ENCODE measurements around the gene NAA10.

The NAA10 gene

GRCh38 chrX:153971124-153971449, 36.2 kb upstream of the NAA10 start:
- H2BK15ac ChIP-seq (ENCODE audit: low read length): no peak overlapping the region
- peak overlapping the region; percentile 57 for H3K4me2 ChIP-seq (ENCODE audit: insufficient read depth, low read length, poor library complexity, severe bottlenecking)
- H3K79me1 ChIP-seq (ENCODE audit: low read depth, low read length): peaks cover 8% of the 10 kb centered on the region
- H3K4me1 ChIP-seq (ENCODE audit: control insufficient read depth in 2 of 2, insufficient read depth in 1 of 2, low read depth in 1 of 2, low read length in 2 of 2): peaks cover 18 to 32% of the 10 kb centered on the region in 2 donors
- peak overlapping the region; percentile 3 for H4K8ac ChIP-seq (ENCODE audit: low read depth, low read length)
- peak; percentile 58 for DNase-seq (ENCODE audit: low spot score)
- H3K4me3 ChIP-seq (ENCODE audit: low read length in 2 of 2): peak overlapping the region; percentile 66 to 88
- peaks cover 0 to 34% of the 10 kb centered on the region in 2 donors for H3K36me3 ChIP-seq (replicated peaks in 1 of 2; ENCODE audit: control insufficient read depth in 2 of 2, insufficient read depth in 2 of 2, low read length in 2 of 2)
- peak overlapping the region; percentile 87 for H2BK5ac ChIP-seq (ENCODE audit: low read length)
- H2BK120ac ChIP-seq (ENCODE audit: low read depth, low read length): peak overlapping the region; percentile 91
- peaks cover 0 to 16% (median 0%) of the 10 kb centered on the region in 3 experiments for H3K27me3 ChIP-seq (ENCODE audit: control insufficient read depth in 3 of 3, insufficient read depth in 3 of 3, low read depth in 1 of 3, low read length in 3 of 3)
- no peak overlapping the region for H4K91ac ChIP-seq (ENCODE audit: low read depth, low read length, poor library complexity)
- peak overlapping the region; percentile 98 for H3K18ac ChIP-seq (ENCODE audit: low read length)
- H3K14ac ChIP-seq (ENCODE audit: low read length): peak overlapping the region; percentile 71
- H3K9me3 ChIP-seq (replicated peaks in 1 of 2; ENCODE audit: control insufficient read depth in 2 of 2, insufficient read depth in 1 of 2, low read depth in 1 of 2, low read length in 2 of 2): no peaks in the 10 kb centered on the region
- peak overlapping the region; percentile 94 for H2AK5ac ChIP-seq (ENCODE audit: low read depth, low read length)
- no peak overlapping the region for H3K4ac ChIP-seq (ENCODE audit: low read length)
- peak overlapping the region; percentile 90 for H3K9ac ChIP-seq (ENCODE audit: low read depth, low read length, poor library complexity)
- no CpG with 5 or more reads among the region's 34 CpGs for WGBS, 2 donors (ENCODE audit: extremely low coverage in 2 of 2, insufficient read length in 2 of 2, insufficient replicate concordance in 1 of 2)
- peak overlapping the region; percentile 99 for H3K27ac ChIP-seq (replicated peaks; ENCODE audit: low read length)
- H2BK12ac ChIP-seq (ENCODE audit: low read length): no peak overlapping the region
- peak overlapping the region; percentile 78 for H2AFZ ChIP-seq (ENCODE audit: low read length)
- peak overlapping the region; percentile 85 for H3K23ac ChIP-seq (ENCODE audit: low read depth, low read length, poor library complexity)

- Histone ChIP-seq H3K27me3 (ENCODE audit: control insufficient read depth in 3 of 3, insufficient read depth in 3 of 3, low read depth in 1 of 3, low read length in 3 of 3) (peaks cover 0 to 12% (median 0%) of the 10 kb centered on the region in 3 experiments), H3K27ac (replicated peaks; ENCODE audit: low read length) (peak overlapping the region; percentile 99), H2BK120ac (ENCODE audit: low read depth, low read length) (no peak overlapping the region), H3K36me3 (replicated peaks in 1 of 2; ENCODE audit: control insufficient read depth in 2 of 2, insufficient read depth in 2 of 2, low read length in 2 of 2) (peaks cover 0 to 38% of the 10 kb centered on the region in 2 donors), H2AK5ac (ENCODE audit: low read depth, low read length) (peak overlapping the region; percentile 81), H3K79me1 (ENCODE audit: low read depth, low read length) (peaks cover 8% of the 10 kb centered on the region), H3K14ac (ENCODE audit: low read length) (peak overlapping the region; percentile 38), H4K91ac (ENCODE audit: low read depth, low read length, poor library complexity) (no peak overlapping the region), H3K4me2 (ENCODE audit: insufficient read depth, low read length, poor library complexity, severe bottlenecking) (peak overlapping the region; percentile 57), H3K18ac (ENCODE audit: low read length) (peak overlapping the region; percentile 98), H3K23ac (ENCODE audit: low read depth, low read length, poor library complexity) (peak overlapping the region; percentile 85), H2BK15ac (ENCODE audit: low read length) (no peak overlapping the region), H2BK12ac (ENCODE audit: low read length) (no peak overlapping the region), H2BK5ac (ENCODE audit: low read length) (peak overlapping the region; percentile 87), H3K4me3 (ENCODE audit: low read length in 2 of 2) (peak overlapping the region; percentile 66 to 88), H3K4me1 (ENCODE audit: control insufficient read depth in 2 of 2, insufficient read depth in 1 of 2, low read depth in 1 of 2, low read length in 2 of 2) (peaks cover 18 to 32% of the 10 kb centered on the region in 2 donors), H4K8ac (ENCODE audit: low read depth, low read length) (no peak overlapping the region), H3K4ac (ENCODE audit: low read length) (no peak overlapping the region), H2AFZ (ENCODE audit: low read length) (peak overlapping the region; percentile 78), H3K9ac (ENCODE audit: low read depth, low read length, poor library complexity) (peak overlapping the region; percentile 90), H3K9me3 (replicated peaks in 1 of 2; ENCODE audit: control insufficient read depth in 2 of 2, insufficient read depth in 1 of 2, low read depth in 1 of 2, low read length in 2 of 2) (no peaks in the 10 kb centered on the region)
- DNase-seq (ENCODE audit: low spot score): peak; percentile 46
- WGBS, 2 donors (ENCODE audit: extremely low coverage in 2 of 2, insufficient read length in 2 of 2, insufficient replicate concordance in 1 of 2): no CpG with 5 or more reads among the region's 49 CpGs
These were observed 35.7 kb upstream of the NAA10 start for GRCh38 chrX:153970357-153971123.

DNA sequence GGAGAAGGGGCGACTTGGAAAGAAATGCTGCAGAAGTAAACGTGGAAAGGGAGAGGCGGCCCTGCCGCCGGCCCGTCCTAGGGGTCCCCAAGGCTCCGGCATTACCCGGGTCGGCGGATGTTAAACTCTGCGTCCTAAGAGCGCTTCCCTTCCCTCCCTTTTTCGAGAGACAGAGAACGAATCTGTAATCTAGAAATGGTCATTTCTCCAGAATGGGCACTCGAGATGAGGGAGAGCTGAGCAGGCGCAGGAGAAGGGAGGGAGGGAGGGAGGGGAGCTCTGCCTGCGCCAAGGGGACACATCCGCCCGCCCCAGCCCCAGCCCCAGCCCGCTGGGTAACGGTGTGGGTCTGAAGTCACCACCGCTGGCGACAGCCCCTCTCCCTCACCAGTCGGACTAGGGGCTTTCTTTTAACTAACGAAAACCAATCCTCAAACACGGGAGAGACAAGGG, 35.1 kb upstream of the NAA10 start:
- no peak overlapping the region for H2BK5ac ChIP-seq (ENCODE audit: low read length)
- H3K4me1 ChIP-seq (ENCODE audit: control insufficient read depth in 2 of 2, insufficient read depth in 1 of 2, low read depth in 1 of 2, low read length in 2 of 2): peaks cover 18 to 32% of the 10 kb centered on the region in 2 donors
- no peak overlapping the region for H4K91ac ChIP-seq (ENCODE audit: low read depth, low read length, poor library complexity)
- H3K36me3 ChIP-seq (replicated peaks in 1 of 2; ENCODE audit: control insufficient read depth in 2 of 2, insufficient read depth in 2 of 2, low read length in 2 of 2): peaks cover 0 to 44% of the 10 kb centered on the region in 2 donors
- H3K18ac ChIP-seq (ENCODE audit: low read length): no peak overlapping the region
- H3K9me3 ChIP-seq (replicated peaks in 1 of 2; ENCODE audit: control insufficient read depth in 2 of 2, insufficient read depth in 1 of 2, low read depth in 1 of 2, low read length in 2 of 2): no peaks in the 10 kb centered on the region
- H2AK5ac ChIP-seq (ENCODE audit: low read depth, low read length): no peak overlapping the region
- H3K4me2 ChIP-seq (ENCODE audit: insufficient read depth, low read length, poor library complexity, severe bottlenecking): peak overlapping the region; percentile 69
- H3K23ac ChIP-seq (ENCODE audit: low read depth, low read length, poor library complexity): peak overlapping the region; percentile 17
- peak overlapping the region; percentile 66 to 80 for H3K4me3 ChIP-seq (ENCODE audit: low read length in 2 of 2)
- H3K79me1 ChIP-seq (ENCODE audit: low read depth, low read length): peaks cover 8% of the 10 kb centered on the region
- H3K9ac ChIP-seq (ENCODE audit: low read depth, low read length, poor library complexity): peak overlapping the region; percentile 21
- no CpG with 5 or more reads among the region's 26 CpGs for WGBS, 2 donors (ENCODE audit: extremely low coverage in 2 of 2, insufficient read length in 2 of 2, insufficient replicate concordance in 1 of 2)
- no peak overlapping the region for H2BK15ac ChIP-seq (ENCODE audit: low read length)
- peak overlapping the region; percentile 53 for H2AFZ ChIP-seq (ENCODE audit: low read length)
- H3K14ac ChIP-seq (ENCODE audit: low read length): no peak overlapping the region
- peaks cover 0 to 15% (median 0%) of the 10 kb centered on the region in 3 experiments for H3K27me3 ChIP-seq (ENCODE audit: control insufficient read depth in 3 of 3, insufficient read depth in 3 of 3, low read depth in 1 of 3, low read length in 3 of 3)
- H2BK12ac ChIP-seq (ENCODE audit: low read length): no peak overlapping the region
- H3K27ac ChIP-seq (replicated peaks; ENCODE audit: low read length): peak overlapping the region; percentile 70
- no peak overlapping the region for H2BK120ac ChIP-seq (ENCODE audit: low read depth, low read length)
- H3K4ac ChIP-seq (ENCODE audit: low read length): no peak overlapping the region
- H4K8ac ChIP-seq (ENCODE audit: low read depth, low read length): no peak overlapping the region
- DNase-seq (ENCODE audit: low spot score): no peak

DNA sequence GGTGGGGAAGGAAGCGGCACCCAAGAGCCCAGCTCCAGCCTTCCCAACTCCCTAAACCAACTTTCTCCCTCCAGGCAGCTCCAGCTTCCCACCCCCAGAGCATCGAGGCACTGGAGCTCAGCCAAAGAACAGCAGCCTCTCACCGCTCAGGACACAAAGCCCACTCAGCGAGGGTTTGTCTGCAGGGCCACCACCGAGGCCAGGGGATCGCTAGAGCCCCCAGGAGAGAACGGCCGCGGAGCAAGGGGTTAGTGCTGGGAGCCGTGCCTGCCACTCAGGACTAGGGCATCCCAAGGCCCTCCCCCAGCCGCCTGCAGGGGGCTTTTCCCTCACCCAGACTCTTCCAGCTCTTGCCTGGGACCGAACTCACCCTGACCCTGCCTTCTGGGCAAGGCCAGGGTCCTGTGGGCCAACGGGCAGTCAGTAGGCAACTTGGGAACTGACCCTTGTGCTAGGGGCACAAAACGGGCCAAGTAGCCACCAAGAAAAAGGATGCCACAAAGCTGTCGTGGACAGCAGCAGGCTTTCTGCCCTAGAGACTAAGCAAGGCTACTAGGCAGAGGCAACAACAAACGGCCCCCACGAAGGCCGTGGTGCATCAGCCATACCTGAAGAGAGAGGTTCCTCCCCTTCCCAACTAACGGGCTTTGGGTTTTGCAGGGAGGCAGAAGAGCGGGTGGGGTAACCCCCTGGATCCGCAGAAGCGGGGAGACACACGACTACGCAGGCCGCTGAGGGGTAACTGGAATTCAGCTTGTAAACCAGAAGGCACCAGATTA, 34.5 kb upstream of the NAA10 start:
- Histone ChIP-seq H3K9ac (ENCODE audit: low read depth, low read length, poor library complexity) (peak overlapping the region; percentile 84), H3K4me1 (ENCODE audit: control insufficient read depth in 2 of 2, insufficient read depth in 1 of 2, low read depth in 1 of 2, low read length in 2 of 2) (peaks cover 16 to 32% of the 10 kb centered on the region in 2 donors), H2AFZ (ENCODE audit: low read length) (no peak overlapping the region), H2BK5ac (ENCODE audit: low read length) (no peak overlapping the region), H2BK12ac (ENCODE audit: low read length) (no peak overlapping the region), H3K18ac (ENCODE audit: low read length) (no peak overlapping the region), H3K23ac (ENCODE audit: low read depth, low read length, poor library complexity) (peak overlapping the region; percentile 17), H3K4ac (ENCODE audit: low read length) (no peak overlapping the region), H3K27ac (replicated peaks; ENCODE audit: low read length) (peak overlapping the region; percentile 70), H2AK5ac (ENCODE audit: low read depth, low read length) (no peak overlapping the region), H4K8ac (ENCODE audit: low read depth, low read length) (no peak overlapping the region), H4K91ac (ENCODE audit: low read depth, low read length, poor library complexity) (no peak overlapping the region), H3K79me1 (ENCODE audit: low read depth, low read length) (peaks cover 8% of the 10 kb centered on the region), H3K4me2 (ENCODE audit: insufficient read depth, low read length, poor library complexity, severe bottlenecking) (peak overlapping the region; percentile 69), H3K36me3 (replicated peaks in 1 of 2; ENCODE audit: control insufficient read depth in 2 of 2, insufficient read depth in 2 of 2, low read length in 2 of 2) (peaks cover 2 to 50% of the 10 kb centered on the region in 2 donors), H3K9me3 (replicated peaks in 1 of 2; ENCODE audit: control insufficient read depth in 2 of 2, insufficient read depth in 1 of 2, low read depth in 1 of 2, low read length in 2 of 2) (no peaks in the 10 kb centered on the region), H3K4me3 (ENCODE audit: low read length in 2 of 2) (peak overlapping the region; percentile 66 to 80), H3K27me3 (ENCODE audit: control insufficient read depth in 3 of 3, insufficient read depth in 3 of 3, low read depth in 1 of 3, low read length in 3 of 3) (peaks cover 0 to 12% (median 0%) of the 10 kb centered on the region in 3 experiments), H3K14ac (ENCODE audit: low read length) (peak overlapping the region; percentile 38), H2BK120ac (ENCODE audit: low read depth, low read length) (no peak overlapping the region), H2BK15ac (ENCODE audit: low read length) (no peak overlapping the region)
- no peak for DNase-seq (ENCODE audit: low spot score)
- no CpG with 5 or more reads among the region's 25 CpGs for WGBS, 2 donors (ENCODE audit: extremely low coverage in 2 of 2, insufficient read length in 2 of 2, insufficient replicate concordance in 1 of 2)
